B cell (primary cell): ENCODE results near the gene HPRT1. TPM values are rescaled to one million over a fixed set of nuclear protein-coding genes. Genes with fewer than 3 reads are reported as not detected.

Source experiments
- ATAC-seq: fragments of 200-7000 bp; cut with Tn5 transposase; one replicate; pipeline ENCODE4 v1.10.0; 2021; ENCODE audit warnings: low read depth, mild to moderate bottlenecking, moderate number of reproducible peaks, moderate library complexity
- CTCF ChIA-PET: fragments of 350-600 bp; sonication (Branson Sonifier 250); formaldehyde crosslinking; loops from one replicate; lab custom pipeline; 2021; ENCODE audit warnings: antibody characterized with exemption, inconsistent platforms; lab: Charles Lee
- POLR2A ChIA-PET: fragments of 350-600 bp; sonication (Branson Sonifier 250); formaldehyde crosslinking; loops from one replicate; lab custom pipeline; 2021; ENCODE audit warnings: antibody characterized with exemption; lab: Charles Lee
- DNase-seq: peaks from one replicate; pipeline ENCODE4 v3.0.0; 2013
- H2AFZ ChIP-seq: 2 replicates; pipeline ENCODE4 v1.6.1; 2012; ENCODE audit warnings: mild to moderate bottlenecking, low read depth, low read length; ENCODE audit not compliant: insufficient read depth, poor library complexity, severe bottlenecking
- H3K27ac ChIP-seq, 2 donors: 1 replicate in 1 of 2; 2 replicates in 1 of 2; pipeline ENCODE4 v1.5.1; 2012 to 2013; ENCODE audit warnings: low read length in 2 of 2, mild to moderate bottlenecking in 2 of 2, moderate library complexity in 1 of 2
- H3K27me3 ChIP-seq, 4 experiments: fragments of 200-600 bp in 1 of 4; sonication (generic) in 1 of 4; replicated peaks in 1 of 4; 1 replicate in 2 of 4; 2 replicates in 2 of 4; pipeline versions ENCODE4 v1.6.1 to v1.7.0; 2013 to 2016; ENCODE audit warnings: low read length in 3 of 4, mild to moderate bottlenecking in 2 of 4, mixed read lengths in 1 of 4, moderate library complexity in 1 of 4; ENCODE audit not compliant: insufficient read depth in 4 of 4, control insufficient read depth in 3 of 4; ENCODE audit errors: control extremely low read depth in 1 of 4
- H3K36me3 ChIP-seq, 2 experiments: replicated peaks in 1 of 2; 1 replicate in 1 of 2; 2 replicates in 1 of 2; pipeline versions ENCODE4 v1.6.1 to v1.7.1; 2013; ENCODE audit warnings: low read length in 1 of 2; ENCODE audit not compliant: insufficient read depth in 2 of 2, control insufficient read depth in 1 of 2; ENCODE audit errors: control extremely low read depth in 1 of 2, extremely low read depth in 1 of 2
- H3K4me1 ChIP-seq, 2 donors: fragments of 200-600 bp in 1 of 2; sonication (generic) in 1 of 2; 1 replicate in 1 of 2; 2 replicates in 1 of 2; pipeline versions ENCODE4 v1.5.1 to v1.6.1; 2013 to 2017; ENCODE audit warnings: low read length in 2 of 2; ENCODE audit not compliant: control insufficient read depth in 2 of 2, insufficient read depth in 2 of 2
- H3K4me2 ChIP-seq: replicated peaks from 2 replicates; pipeline ENCODE3; 2012; ENCODE audit warnings: mild to moderate bottlenecking, low read depth, low read length; ENCODE audit not compliant: poor library complexity, severe bottlenecking
- H3K4me3 ChIP-seq, 5 experiments: fragments of 200-600 bp in 1 of 5; sonication (generic) in 1 of 5; 1 replicate in 3 of 5; 2 replicates in 2 of 5; pipeline versions ENCODE4 v1.5.1 to v1.7.0; 2011 to 2016; ENCODE audit warnings: low read length in 4 of 5, mild to moderate bottlenecking in 4 of 5, low read depth in 2 of 5, control low read depth in 1 of 5, moderate library complexity in 1 of 5; ENCODE audit not compliant: insufficient read depth in 1 of 5; ENCODE audit errors: control extremely low read depth in 1 of 5, extremely low read depth in 1 of 5
- H3K79me2 ChIP-seq: fragments of 200-600 bp; sonication (generic); one replicate; pipeline ENCODE4 v1.6.0; 2016; ENCODE audit warnings: low read length; ENCODE audit not compliant: control insufficient read depth, insufficient read depth
- H3K9ac ChIP-seq: fragments of 200-600 bp; sonication (generic); 2 replicates; pipeline ENCODE4 v1.6.1; 2017; ENCODE audit warnings: mild to moderate bottlenecking, low read length, moderate library complexity
- H3K9me3 ChIP-seq, 3 donors: one replicate each; pipeline versions ENCODE4 v1.6.1 to v1.7.1; 2013; ENCODE audit warnings: low read length in 2 of 3; ENCODE audit not compliant: control insufficient read depth in 2 of 3, insufficient read depth in 1 of 3; ENCODE audit errors: control extremely low read depth in 1 of 3
- H4K20me1 ChIP-seq: 2 replicates; pipeline ENCODE4 v1.6.0; 2012; ENCODE audit warnings: mild to moderate bottlenecking, low read length; ENCODE audit not compliant: insufficient read depth, control insufficient read depth, poor library complexity, severe bottlenecking
- H3K27ac Mint-ChIP-seq: one replicate; pipeline ENCODE4 v1.8.0; 2021; ENCODE audit warnings: mixed read lengths
- H3K27me3 Mint-ChIP-seq: one replicate; pipeline ENCODE4 v1.8.0; 2021; ENCODE audit warnings: mixed read lengths
- H3K4me1 Mint-ChIP-seq: one replicate; pipeline ENCODE4 v1.8.0; 2021; ENCODE audit warnings: mixed read lengths
- H3K4me3 Mint-ChIP-seq: one replicate; pipeline ENCODE4 v1.8.0; 2021; ENCODE audit warnings: mixed read lengths
- H3K9me3 Mint-ChIP-seq: one replicate; pipeline ENCODE4 v1.8.0; 2022; ENCODE audit warnings: mixed read lengths; ENCODE audit not compliant: insufficient read depth
- CTCF ChIP-seq: fragments of 200-600 bp; IDR thresholded peaks from one replicate; pipeline ENCODE4 v1.8.0; 2022; ENCODE audit warnings: antibody characterized with exemption, mild to moderate bottlenecking
- EZH2 ChIP-seq: IDR thresholded peaks from 2 replicates; pipeline ENCODE4 v1.6.1; 2012; ENCODE audit warnings: borderline replicate concordance, low read depth, mild to moderate bottlenecking, moderate library complexity, low read length; ENCODE audit not compliant: insufficient read depth, poor library complexity, severe bottlenecking
- WGBS: methylation state at CpG from one replicate; pipeline ENCODE4 v1.1.5; 2013; ENCODE audit warnings: missing lambda C conversion rate; ENCODE audit not compliant: insufficient coverage; 5-methylcytosine and 5-hydroxymethylcytosine counted together
- intact Hi-C: fragments of 100-400 bp; cut with micrococcal nuclease; formaldehyde crosslinking; loops from one replicate; pipeline ENCODE4 v1.10.0; 2022
- polyA plus RNA-seq: library from polyadenylated mRNA; depleted of rRNA; stranded (reverse); fragments of >200 nt; gene quantifications from 2 replicates; pipeline ENCODE4 v1.2.3, GENCODE V29; 2012
- total RNA-seq, 2 donors: library from RNA; stranded (reverse); fragments of 120-200 nt in 1 of 2; gene quantifications; 1 replicate in 1 of 2; 2 replicates in 1 of 2; pipeline versions ENCODE4 v1.2.3 to v1.2.4, GENCODE V29; 2013 to 2022

The HPRT1 gene
- total and polyA plus RNA-seq, 2 donors (not counting 1 experiment from before 2014, with no cell fraction given) = 6.6 to 19.5 TPM

GRCh38 chrX:134457708-134458107 lies 2.3 kb upstream of the HPRT1 start:
- TF ChIP-seq CTCF (no peak), EZH2 (no peak)
- H3K27me3 ChIP-seq = no peaks in the 10 kb centered on the region
- no peak overlapping the region for H2AFZ ChIP-seq
- intact Hi-C loops = no loop called here
- H3K4me1 ChIP-seq = peaks cover 9 to 17% of the 10 kb centered on the region in 2 donors
- ATAC-seq (no peak), DNase-seq (no peak)
- H3K4me3 ChIP-seq = no peak overlapping the region
- WGBS = no CpG with 5 or more reads among the region's 5 CpGs
- no peaks in the 10 kb centered on the region for H3K36me3 ChIP-seq
- no peaks in the 10 kb centered on the region for H3K9me3 Mint-ChIP-seq
- peaks cover 10% of the 10 kb centered on the region for H3K79me2 ChIP-seq
- H3K27me3 Mint-ChIP-seq = no peaks in the 10 kb centered on the region
- H3K4me3 Mint-ChIP-seq = no peak overlapping the region
- H3K9ac ChIP-seq = no peak overlapping the region
- ChIA-PET POLR2A (interaction anchor here (0.7 kb wide), 1 partner anchor 18 kb away, joined by 3 read pairs; no protein-coding TSS in a partner anchor), CTCF (no interaction called here)
- H3K4me1 Mint-ChIP-seq = peaks cover 19% of the 10 kb centered on the region
- no peak overlapping the region for H3K27ac ChIP-seq
- no peak overlapping the region for H3K4me2 ChIP-seq
- no peak overlapping the region for H3K27ac Mint-ChIP-seq
- no peaks in the 10 kb centered on the region for H3K9me3 ChIP-seq
- no peaks in the 10 kb centered on the region for H4K20me1 ChIP-seq

- Histone ChIP-seq H3K36me3 (no peaks in the 10 kb centered on the region), H4K20me1 (no peaks in the 10 kb centered on the region), H3K27me3 (no peaks in the 10 kb centered on the region), H3K9ac (peak overlapping the region; percentile 57), H2AFZ (peak overlapping the region; percentile 80), H3K4me1 (peaks cover 9 to 17% of the 10 kb centered on the region in 2 donors), H3K79me2 (peaks cover 10% of the 10 kb centered on the region), H3K4me2 (peak overlapping the region; percentile 72), H3K4me3 (peak overlapping the region in 4 of 5 experiments; percentile 43 to 67 (median 54)), H3K9me3 (no peaks in the 10 kb centered on the region), H3K27ac (no peak overlapping the region)
- Mint-ChIP-seq H3K27ac (peak overlapping the region; percentile 80), H3K27me3 (no peaks in the 10 kb centered on the region), H3K9me3 (no peaks in the 10 kb centered on the region), H3K4me1 (peaks cover 13% of the 10 kb centered on the region), H3K4me3 (peak overlapping the region; percentile 89)
- ATAC-seq = no peak
- TF ChIP-seq CTCF (no peak), EZH2 (no peak)
- WGBS = 13% methylated on average over 6 of the region's 12 CpGs
- ChIA-PET CTCF (no interaction called here), POLR2A (no interaction called here)
- intact Hi-C loops = loop anchor here (5.0 kb wide), 2 partner anchors 72 to 287 kb away; no protein-coding TSS in a partner anchor
- no peak for DNase-seq
Measured at GRCh38 chrX:134459683-134460004, 321 bp upstream of the HPRT1 start.
